Stimulated activated CD4-positive, alpha-beta T cell treated with anti-CD3 and anti-CD28 coated beads, Interleukin-1b, Interleukin-23, amount 100 ng/mL, for 1 hour (primary cell): ENCODE data around the gene ATP6AP2.
"Not testable (repeated sequence)": the region's sequence is repeated elsewhere in the genome, so short reads cannot be mapped to it uniquely, and the experiment has no call there.

Experiments used
- DNase-seq, 2 donors: peaks; one replicate each; pipeline ENCODE4 v3.0.0-alpha.2; 2020; ENCODE audit warnings: low read depth in 2 of 2

Gene ATP6AP2, protein sequence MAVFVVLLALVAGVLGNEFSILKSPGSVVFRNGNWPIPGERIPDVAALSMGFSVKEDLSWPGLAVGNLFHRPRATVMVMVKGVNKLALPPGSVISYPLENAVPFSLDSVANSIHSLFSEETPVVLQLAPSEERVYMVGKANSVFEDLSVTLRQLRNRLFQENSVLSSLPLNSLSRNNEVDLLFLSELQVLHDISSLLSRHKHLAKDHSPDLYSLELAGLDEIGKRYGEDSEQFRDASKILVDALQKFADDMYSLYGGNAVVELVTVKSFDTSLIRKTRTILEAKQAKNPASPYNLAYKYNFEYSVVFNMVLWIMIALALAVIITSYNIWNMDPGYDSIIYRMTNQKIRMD

DNA sequence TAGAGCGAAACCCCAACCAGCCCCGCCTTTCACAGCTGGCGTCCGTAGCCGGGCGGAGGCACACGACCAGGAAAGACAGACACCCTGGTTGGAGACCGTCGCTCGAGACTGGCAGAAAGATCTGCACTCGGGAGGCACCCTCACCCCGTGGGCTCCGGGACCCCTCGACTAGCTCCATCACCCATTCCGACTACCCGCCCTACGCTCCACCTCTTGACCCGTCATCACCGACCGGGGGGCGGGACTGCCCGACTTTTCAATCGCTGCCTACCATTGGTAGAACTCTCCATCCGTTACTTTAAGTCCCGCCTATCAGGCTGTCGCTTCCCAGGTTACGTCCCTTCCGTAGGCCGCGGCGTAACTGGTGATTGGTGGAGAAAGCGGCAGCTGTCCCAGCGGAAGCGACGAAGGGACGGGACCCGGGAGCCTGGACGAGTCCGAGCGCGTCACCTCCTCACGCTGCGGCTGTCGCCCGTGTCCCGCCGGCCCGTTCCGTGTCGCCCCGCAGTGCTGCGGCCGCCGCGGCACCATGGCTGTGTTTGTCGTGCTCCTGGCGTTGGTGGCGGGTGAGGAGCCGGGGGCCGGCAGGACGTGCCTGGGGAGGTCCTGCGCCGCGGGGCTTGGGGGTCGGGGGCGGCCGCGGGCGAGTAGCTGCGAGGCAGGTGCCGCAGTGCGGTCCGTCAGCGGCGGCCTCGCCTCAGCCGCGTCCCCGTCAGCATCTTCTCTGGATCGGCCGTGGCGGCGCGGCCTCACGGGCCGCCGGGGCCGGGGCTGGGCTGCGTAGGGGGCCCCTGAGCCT, at the start of gene ATP6AP2:
Gene ATP6AP2, plus strand, starts transcription at position 434 of the 799 bp plus-strand sequence. Its CDS starts 96 bp downstream, at position 530.
- DNase-seq = peak; percentile 67 to 73

DNA sequence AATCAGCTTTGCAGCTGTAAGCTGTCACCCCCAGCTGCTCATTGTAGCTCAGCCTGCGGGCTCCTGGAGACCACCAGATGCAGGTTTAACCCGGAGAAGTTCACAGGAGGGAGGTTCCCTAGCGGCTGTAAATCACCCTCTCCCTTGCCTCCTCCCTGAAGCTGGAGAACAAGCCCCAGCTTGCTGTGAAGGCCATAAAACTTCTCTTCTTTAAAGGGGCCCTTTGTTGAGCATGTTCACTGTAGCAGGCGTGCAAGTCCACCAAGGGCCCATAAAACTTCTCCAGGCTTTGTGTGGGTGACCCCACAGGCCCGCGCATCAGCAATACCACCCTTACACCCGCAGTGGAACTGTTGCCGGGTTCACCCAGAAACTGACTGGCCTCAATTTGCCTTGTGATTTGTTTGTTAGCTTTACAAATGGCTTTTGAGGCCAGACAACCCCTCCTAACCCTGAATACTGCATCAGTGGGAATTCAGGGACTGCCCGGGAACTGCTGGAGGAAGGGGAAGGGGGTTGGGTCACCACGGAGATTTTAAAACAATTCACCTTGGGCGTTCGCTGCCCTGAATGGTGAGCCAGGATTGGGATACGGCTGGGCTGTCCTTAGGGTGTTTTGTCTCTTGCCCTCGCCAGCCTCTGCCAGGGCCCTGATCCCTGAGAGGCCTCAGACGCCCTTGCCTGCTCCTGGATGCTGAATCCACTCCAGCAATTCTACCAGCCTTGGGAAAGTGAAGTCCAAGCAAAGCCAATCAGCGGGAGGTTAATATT, 49.5 kb upstream of the ATP6AP2 start:
- no peak for DNase-seq

DNA sequence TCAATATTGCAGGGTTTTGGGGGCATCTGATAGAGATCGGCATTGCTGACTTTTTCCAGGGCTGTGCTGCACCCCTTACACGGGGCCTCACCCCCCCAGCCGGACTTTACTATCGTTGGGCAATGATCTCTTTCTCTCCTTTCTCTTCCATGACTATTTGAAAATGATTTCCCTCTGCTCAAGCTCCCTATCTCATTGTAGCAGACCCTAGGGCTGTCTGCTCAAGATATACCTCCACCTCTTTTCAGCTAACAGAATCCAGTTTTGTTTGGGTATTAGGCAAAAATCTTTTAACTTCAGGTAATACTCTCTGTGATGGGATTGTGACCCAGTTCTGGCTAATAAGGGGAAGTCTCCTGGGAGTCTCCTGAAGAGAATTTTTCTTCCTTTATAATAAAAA, 43.5 kb upstream of the ATP6AP2 start:
- DNase-seq = no peak

DNA sequence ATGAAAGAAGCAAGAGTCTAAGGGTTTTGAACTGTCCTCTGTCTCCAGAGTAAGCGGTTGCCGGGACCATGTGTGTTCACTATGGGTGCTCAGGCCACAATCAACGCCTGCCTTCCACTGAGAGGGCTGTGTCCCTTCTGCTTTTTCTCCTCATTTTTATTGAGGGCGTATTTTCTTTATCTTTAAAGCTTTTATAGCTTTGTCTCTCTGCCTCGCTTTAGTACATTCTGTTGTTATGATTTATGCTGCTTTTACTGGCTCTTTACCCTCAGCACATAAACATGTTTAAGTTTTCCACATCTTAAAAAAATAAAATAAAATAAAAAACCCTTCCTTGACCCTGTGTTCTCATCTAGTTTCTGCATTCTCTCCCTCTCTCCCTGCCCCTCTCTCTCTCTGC, 42.4 kb upstream of the ATP6AP2 start:
- no peak for DNase-seq

DNA sequence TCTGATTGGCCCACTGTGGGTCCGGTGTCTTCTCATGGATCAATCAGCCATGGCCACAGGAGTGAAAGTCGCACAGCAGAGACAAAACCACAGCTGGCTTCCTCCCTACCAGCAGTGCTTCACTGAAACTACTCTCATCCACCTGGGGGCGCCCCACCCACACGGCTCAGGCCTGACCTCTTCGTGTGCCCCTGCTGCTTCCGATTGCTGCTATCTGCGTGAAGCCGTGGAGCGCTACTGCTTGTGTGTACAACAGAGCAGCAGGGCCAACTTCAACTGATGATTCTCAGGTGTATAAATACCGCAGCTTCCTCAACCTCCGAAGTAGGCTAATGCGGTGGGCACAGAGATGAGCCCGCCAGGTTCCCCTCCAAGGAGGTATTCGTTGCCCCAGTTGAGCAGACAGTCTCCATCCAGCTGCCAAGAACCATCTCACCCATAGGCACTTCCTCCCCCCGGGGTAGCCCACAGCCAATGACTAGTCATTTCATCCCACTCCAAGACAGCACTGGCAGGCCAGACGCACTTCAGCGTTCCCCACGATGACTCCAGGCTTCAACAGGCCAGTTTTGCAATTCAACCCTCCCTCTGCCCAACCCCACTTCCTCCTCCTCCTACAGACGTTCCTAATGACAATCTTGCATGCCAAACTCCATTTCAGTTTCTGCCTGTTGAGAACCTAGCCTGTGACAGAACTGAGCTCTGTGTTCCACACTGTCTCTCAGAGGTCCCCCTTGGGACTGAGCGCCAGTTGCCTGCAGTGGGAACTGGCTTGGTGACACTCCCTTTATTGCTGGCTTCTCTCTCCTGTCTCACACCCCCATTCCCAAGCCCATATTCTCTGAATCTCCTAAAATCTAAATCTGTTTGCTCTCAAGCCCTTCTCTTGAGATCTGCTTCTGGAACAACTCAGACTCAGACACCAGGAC, 41.3 kb upstream of the ATP6AP2 start:
- peak; percentile 21 to 23 for DNase-seq

DNA sequence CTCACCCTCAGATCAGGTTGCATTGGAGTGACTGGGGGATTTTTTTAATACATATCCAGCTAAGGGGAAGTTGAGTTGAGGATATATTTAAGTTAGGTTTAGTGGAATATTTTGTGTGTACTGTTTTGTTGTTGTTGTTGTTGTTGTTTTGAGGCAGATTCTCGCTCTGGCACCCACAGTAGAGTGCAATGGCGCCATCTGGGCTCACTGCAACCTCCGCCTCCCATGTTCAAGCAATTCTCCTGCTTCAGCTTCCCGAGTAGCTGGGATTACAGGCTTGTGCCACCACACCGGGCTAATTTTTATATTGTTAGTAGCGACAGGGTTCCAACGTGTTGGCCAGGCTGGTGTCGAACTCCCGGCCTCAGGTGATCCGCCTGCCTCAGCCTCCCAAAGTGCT, 38.6 kb upstream of the ATP6AP2 start:
- DNase-seq = no peak

DNA sequence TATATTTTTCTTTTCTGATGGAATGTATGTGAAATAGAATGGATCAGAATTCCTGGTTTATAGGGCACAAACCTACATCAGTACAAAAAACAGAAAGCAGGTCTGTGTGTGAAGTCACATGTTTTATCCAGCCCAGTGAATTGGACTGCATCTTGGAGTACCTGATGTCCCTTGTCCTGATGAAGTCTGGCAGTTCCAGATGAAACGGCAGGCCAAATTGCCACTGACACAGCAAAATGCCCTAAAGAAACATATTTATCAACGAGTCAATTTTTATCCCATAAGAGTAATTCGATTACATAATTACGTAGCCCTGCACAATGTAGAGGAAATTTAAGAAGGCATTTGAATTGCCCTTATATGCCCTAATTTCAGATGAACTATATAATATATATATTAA, 37.8 kb upstream of the ATP6AP2 start:
- DNase-seq = no peak

DNA sequence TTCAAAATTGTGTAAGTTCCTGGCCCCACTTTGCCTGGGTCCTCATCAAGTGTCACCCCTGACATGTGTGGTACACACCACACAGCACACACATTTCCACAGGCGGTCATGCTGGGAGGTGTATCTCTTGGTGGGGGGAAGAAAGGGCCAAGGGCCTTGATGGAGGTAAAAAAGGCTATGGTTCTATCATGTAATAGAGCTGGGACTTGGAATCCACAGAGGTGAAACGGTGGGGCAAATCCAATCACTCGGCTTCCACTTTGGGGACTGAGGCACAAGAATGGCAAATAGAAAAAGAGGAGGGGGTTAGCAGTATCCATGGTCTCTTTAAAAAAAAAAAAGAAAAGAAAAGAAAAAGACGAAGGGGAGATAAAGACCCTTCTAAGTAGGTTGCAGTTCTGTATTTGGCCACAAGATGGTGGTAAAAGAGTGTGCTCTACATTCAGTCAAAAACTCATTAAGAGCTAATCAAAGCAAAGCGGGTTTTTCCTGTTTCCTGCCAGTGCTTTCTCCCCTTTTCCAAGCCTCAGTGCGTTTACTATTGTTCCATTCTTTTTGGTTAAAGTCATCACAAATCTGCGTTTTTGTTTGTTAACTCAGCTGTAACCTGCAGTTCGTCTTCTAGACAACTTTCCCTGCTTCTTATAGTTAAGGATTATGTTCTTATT, 37.0 kb upstream of the ATP6AP2 start:
- no peak for DNase-seq

DNA sequence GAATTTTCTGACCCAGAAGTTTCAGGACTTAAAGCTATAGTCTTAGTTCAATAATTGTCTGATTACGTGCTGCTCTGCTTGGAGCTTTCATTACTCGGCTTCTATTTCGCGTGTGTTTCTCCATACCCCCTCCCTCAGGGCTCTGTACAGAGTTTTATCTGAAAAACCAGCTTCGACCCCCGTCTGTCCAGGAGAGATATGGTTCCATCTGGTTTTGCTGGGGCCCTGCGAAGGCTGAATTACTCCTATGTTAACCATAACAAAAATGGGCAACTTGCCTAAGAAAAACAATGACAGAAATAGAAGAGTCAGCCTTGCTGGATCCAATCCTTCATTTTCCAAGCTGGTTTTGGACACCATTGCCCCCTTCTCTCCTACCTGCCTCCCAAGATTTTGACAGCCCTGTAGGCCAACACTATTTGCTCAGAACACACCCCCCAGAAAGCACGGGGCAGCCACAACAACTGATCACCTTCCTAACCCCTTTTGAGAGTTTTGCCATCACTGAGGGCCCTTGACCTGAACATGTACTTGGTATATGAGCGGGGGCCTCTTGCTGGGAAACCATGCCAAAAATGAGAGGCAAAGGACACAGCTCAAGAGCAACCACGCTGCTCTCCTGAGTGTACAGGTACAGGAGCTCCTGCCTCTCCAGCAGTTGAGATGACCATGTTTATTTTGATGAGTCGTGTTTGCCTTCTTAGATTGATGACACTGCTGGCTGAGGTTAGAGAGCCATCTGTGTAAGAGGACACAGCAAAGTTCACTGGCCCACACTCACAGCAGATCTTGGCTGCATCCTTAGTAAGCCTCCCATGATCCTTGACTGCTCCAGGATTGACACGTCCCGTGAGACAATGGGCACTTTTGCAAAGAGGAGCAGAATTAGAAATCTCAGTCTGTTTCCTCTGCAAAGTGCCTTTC, 36.2 kb upstream of the ATP6AP2 start:
- DNase-seq = no peak

DNA sequence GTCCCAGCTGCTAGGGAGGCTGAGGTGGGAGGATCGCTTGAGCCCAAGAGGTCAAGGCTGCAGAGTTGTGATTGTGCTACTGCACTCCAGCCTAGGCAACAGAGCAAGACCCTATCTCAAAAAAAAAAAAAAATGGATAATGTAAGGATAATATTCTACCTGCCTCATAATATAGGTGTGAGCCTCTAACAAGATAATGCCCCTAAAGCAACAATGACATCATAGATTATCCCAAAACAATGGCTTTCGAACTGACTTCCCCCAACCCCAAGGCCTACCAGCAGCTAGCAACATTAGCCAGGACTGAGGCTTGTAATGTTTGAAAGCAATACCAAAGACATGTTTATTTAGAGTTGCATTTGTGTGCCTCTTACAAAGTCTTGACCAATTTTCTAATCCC, 33.9 kb upstream of the ATP6AP2 start:
- no peak for DNase-seq

DNA sequence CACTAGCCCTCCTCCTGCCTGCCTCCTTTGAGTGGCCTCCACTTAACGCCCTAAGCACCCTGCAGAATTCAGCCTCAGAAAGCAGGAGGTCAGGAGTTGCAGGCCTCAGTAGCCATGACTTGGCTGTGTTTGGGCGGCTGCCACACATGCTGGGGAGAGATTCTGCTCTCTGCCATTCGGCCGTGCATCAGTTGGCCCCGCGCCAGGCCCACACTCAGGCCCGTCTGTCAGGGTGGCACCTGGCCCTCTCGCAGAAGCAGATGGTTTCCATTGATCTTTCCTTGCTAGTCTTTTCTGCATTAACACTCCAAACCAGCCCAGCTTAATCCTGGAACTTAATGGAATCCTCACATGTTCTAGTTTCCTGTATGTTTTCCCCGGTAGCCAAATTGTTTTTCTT, 30.7 kb upstream of the ATP6AP2 start:
- no peak for DNase-seq

DNA sequence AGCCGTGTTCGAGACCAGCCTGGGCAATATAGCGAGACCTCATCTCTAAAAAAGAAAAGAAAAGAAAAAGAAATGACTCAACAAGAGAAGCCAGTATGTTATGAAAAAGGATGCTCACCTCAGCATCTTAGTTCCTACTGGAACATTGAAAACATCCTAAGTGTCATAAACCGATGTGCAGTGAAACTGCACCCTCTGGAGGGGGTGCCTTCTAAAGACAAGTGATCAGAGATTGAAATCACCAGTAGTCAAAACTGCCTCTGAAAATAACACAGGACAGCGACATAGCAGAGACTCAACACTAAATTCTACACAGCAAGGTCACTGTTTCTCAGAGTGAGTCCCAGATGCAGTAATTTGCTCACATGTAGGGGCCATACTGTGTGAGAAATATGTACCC, 28.0 kb upstream of the ATP6AP2 start:
- DNase-seq = no peak

DNA sequence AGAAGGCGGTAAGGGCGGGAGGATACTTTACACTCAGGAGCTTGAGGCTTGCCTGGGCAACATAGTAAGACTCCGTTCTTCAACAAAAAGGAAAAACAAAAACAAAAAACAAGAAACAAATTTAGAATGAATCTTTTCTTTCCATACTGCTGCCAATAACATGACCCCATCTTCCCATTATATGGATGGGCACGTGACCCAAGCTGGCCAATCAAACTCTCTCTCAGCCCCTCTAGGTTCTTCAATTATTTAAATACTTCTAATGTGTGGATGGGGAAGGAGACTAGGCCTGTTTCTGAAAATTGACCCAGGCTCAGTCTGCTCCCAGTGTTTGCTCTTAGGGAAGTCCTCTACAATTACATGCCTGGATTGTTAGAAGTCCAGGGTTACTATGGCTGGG, 22.2 kb upstream of the ATP6AP2 start:
- no peak for DNase-seq

DNA sequence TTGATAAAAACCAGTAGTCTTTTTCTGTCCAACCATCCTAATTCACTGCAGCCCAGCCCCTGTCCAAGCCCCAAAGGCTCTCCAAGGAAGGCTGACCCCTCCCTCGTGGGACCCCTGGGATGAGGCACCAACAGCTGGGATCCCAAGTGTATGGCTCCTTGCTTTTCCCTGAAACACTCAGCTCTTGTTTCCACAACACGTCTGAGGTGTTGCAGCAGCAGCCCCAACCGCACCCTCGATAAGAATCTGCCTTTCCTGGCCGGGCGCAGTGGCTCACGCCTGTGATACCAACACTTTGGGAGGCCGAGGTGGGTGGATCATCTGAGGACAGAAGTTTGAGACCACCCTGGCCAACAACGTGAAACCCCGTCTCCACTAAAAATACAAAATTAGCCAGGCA, 17.0 kb upstream of the ATP6AP2 start:
- no peak for DNase-seq

DNA sequence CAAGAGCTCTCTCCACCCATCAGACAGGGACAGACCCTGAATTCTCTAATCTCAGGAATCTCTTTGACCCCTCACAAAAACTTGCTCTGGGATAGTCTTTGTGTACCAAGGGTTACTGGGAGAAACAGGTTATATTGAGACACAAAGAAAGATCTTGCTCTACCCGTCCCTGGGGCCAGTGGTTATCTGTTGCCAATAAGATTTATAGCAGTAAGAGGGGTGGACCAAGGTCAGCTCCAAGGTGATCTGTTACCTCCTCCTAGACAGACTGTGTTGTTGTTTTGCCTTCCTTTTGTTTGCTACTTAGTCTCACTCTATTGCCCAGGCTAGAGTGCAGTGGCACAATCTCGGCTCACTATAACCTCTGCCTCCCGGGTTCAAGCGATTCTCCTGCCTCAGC, 16.3 kb upstream of the ATP6AP2 start:
- no peak for DNase-seq

DNA sequence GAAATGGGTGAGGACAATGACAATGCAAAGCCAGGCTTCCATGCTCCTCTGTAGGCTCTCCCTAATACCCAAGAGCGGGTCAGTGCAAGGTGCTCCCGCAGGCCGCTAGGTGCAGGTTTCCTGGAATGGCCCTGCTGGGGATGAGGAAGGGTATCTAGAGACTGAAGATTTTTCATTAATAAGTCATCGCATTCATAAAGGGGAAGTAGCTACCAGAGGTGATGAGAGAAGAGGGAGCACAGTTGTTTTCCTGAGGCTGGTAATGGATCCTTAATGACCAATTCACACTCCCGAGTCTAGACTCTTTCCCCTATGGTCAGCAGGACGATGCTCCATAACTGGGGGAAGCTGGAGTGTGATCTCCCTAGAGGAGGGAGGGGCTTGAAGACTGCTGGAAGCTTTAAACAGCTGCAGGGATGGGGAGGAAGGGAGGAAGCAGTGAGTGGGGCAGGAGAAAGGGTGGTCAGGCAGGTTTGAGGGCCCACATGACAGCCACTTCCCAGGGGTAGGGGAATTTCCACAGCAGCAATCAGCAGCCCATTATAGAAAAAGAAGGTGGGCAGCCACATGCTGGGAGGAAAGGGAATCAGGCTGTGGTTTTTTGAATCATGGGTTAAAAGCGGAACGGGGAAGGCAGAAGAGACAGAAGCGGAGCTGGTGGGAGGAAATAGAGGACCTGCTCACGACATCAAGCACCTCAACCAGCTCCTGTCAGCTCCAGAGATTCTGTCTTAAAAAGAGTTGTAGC, 10.2 kb upstream of the ATP6AP2 start:
- no peak for DNase-seq

DNA sequence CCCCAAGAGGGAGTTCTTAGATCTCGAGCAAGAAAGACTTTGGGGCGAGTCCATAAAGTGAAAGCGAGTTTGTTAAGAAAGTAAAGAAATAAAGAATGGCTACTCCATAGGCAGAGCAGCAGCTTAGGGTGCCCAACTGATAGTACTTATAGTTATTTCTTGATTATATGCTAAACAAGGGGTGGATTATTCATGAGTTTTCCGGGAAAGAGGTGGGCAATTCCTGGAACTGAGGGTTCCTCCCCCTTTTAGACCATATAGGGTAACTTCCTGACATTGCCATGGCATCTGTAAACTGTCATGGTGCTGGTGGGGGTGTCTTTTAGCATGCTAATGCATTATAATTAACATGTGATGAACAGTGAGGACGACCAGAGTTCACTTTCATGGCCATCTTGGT, 9.6 kb upstream of the ATP6AP2 start:
- not testable (repeated sequence) for DNase-seq

DNA sequence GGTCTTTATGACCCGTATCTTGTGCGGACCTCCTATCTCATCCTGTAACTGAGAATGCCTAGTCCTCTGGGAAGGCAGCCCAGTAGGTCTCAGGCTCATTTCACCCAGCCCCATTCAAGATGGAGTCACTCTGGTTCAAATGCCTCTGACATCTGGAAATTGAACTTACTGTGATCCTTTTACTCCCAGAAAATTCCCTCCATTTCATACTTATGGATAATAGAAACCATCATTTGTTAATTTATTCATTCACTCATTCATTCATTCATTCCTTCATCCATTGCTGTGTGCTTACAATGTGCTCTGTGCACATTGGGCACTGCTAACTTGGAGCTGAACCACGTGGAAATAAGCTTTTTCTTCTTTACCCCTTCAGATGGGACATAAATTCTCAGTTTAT, 9.2 kb upstream of the ATP6AP2 start:
- DNase-seq = no peak

DNA sequence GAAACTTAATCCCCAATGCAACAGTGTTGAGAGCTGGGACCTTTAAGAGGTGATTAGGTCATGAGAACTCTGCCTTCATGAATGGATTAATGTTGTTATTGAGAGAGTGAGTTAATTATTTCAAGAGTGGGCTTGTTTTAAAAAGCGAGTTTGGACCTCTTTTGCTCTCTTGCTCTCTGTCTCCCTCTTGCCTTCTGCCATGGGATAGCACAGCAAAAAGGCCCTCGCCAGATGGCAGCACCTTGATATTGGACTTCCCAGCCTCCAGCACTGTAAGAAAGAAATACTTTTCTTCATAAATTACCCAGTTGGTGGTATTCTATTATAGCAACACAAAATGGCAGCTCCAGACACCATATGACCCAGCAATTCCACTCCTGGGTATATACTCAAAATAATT, 7.0 kb upstream of the ATP6AP2 start:
- DNase-seq = no peak
